GM18511 (cell line): Measurements from ENCODE around the gene TMCO4.

Experiments
- ATAC-seq: cut with Tn5 transposase; IDR thresholded peaks from one replicate; pipeline ENCODE4 v1.9.1; 2021; ENCODE audit warnings: mild to moderate bottlenecking, moderate library complexity; ENCODE audit not compliant: unreplicated experiment

Gene TMCO4

GRCh38 chr1:19662313-19662712 lies 137.4 kb downstream of the TMCO4 start:
- no peak for ATAC-seq

- no peak for ATAC-seq
Observed at GRCh38 chr1:19661721-19662228, 137.9 kb downstream of the TMCO4 start.

DNA sequence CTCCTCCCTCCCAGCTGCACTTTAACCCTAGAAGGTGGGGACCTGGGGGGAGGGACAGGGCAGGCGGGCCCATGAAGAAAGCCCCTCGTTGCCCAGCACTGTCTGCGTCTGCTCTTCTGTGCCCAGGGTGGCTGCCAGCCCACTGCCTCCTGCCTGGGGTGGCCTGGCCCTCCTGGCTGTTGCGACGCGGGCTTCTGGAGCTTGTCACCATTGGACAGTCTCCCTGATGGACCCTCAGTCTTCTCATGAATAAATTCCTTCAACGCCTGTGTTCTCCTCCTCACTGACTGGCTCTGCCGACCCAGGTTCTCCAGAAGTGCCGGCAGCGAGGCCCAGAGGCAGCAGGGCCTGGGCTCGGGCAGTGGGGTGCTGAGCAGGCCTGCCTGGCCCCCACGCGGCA lies 141.5 kb downstream of the TMCO4 start:
- no peak for ATAC-seq

- no peak for ATAC-seq
Observed at GRCh38 chr1:19657511-19657910, 142.2 kb downstream of the TMCO4 start.

GRCh38 chr1:19656780-19657466 lies 142.8 kb downstream of the TMCO4 start:
- no peak for ATAC-seq

DNA sequence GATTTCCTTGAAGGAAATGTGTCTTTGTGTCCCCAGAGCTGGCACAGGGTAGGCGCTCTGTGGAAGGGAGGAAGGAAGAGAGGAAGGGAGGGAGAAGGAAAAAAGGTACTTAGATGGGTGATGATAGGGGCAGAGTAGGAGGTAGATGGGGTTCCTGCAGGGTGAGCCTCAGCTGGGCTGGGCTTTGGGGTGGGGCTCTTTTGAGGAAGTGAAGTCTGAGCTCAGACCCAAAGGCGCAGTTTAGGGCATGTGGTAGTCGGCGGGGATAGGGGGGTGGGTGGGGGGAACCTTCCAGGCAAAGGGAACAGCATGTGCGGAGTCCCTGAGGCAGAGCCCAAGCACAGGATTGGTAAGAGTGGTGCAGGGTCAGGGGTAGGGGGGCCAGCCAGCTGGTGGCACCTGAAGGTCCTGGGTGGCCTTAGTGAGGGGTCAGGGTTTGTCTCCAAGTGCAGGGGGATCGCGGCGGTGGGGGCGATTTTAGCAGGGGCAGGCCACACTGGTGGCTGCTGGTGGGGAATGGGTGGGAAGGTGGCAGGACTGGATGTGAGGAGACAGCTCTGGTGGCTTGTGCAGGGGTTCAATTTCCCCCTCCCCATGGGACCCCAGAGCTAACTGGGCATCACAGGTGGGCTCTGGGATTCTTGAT lies 143.5 kb downstream of the TMCO4 start:
- no peak for ATAC-seq

DNA sequence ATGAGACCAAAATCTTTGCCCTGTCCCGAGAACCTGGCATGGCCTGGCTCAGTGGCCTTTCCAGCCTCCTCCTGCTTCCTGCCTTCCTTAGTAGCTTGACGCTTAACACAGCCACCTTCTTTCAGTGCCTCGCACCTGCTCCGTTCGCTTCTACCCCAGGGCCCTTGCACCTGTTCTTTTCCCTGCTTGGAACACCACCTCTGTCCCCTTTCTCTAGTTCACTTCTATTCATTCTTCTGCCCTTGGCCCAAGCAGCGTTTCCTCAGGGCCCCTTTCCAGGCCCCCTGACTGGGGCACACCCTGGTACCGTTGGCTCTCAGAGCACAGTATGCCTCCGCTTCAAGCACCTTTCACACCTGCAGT lies 144.0 kb downstream of the TMCO4 start:
- ATAC-seq = no peak

GRCh38 chr1:19654886-19655717 lies 144.6 kb downstream of the TMCO4 start:
- ATAC-seq = no peak

DNA sequence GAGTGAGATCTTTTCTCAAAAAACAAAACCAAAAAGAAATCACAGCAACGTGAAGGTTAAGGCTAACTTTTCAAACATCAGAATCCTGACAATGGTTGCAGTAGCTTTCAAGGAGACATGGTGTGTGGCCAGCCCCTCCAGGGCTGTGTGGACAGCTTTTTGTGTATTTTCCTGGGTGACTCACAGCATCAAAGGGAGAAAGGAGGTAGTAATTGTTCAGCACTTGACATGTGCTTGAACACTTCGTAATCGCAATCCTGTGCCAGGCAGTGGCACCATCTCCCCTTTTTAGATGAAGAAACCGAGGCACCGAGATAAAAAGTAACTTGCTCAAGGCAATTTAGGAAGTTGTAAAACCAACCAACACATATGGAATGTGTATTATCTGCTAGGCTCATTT lies 145.3 kb downstream of the TMCO4 start:
- no peak for ATAC-seq

GRCh38 chr1:19651141-19651737 lies 148.5 kb downstream of the TMCO4 start:
- no peak for ATAC-seq

DNA sequence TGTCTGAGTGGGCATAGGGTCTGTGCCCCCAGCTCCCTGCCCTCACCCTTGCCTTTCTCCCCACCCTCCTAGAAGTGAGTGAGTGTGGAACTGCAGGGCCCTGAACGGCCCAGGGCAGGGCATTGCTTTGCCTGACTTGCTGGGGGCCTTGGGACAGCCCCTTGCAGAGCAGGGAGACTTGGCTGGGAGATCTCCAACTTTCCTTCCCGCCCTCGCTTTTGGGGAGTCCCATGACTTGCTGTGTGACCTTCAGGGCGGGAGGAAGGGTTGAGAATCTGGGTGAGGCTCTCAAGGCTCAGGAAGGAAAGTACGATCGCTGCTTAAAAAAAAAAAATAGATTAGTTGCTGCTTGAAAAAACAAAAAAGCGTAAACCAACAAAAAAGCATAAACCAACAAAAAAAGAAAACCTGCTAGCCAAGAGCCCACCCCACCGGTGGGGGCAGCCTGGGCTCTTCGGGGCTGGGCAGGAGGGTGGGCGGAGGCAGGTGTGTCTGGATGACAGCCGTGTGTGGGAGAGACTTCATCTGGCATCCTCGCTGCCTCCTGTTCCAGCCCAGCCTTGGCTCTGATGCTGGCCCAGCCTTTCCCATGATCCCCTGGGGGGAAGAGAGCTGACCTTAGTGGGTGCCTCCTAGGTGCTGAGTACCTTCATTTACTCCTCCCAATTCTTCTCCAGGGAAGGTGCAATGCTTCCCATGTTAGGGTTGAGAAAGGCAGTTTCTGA lies 149.1 kb downstream of the TMCO4 start:
- ATAC-seq = no peak

- no peak for ATAC-seq
Observed at GRCh38 chr1:19648689-19649088, 151.0 kb downstream of the TMCO4 start.

DNA sequence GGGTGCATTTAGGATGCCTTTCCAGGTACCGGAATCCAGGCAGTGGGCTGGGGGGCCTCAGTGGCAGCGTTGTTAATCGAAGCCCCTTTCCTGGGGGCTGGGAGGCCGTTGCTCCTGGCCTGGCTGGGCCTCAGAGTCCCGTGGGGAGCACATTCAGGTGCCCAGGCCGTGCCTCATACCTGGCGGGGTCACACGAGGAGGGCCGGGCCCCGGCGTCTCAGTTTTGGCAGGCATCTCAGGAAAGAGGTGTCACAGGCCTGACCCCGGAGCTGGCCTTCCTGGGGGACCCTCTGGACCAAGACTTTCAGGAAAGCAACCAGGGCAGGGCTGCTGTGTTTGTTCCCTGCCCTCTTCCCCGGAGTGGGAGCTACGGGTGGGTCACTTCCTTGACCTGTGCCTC lies 151.5 kb downstream of the TMCO4 start:
- ATAC-seq = no peak

GRCh38 chr1:19647643-19648042 lies 152.1 kb downstream of the TMCO4 start:
- no peak for ATAC-seq

DNA sequence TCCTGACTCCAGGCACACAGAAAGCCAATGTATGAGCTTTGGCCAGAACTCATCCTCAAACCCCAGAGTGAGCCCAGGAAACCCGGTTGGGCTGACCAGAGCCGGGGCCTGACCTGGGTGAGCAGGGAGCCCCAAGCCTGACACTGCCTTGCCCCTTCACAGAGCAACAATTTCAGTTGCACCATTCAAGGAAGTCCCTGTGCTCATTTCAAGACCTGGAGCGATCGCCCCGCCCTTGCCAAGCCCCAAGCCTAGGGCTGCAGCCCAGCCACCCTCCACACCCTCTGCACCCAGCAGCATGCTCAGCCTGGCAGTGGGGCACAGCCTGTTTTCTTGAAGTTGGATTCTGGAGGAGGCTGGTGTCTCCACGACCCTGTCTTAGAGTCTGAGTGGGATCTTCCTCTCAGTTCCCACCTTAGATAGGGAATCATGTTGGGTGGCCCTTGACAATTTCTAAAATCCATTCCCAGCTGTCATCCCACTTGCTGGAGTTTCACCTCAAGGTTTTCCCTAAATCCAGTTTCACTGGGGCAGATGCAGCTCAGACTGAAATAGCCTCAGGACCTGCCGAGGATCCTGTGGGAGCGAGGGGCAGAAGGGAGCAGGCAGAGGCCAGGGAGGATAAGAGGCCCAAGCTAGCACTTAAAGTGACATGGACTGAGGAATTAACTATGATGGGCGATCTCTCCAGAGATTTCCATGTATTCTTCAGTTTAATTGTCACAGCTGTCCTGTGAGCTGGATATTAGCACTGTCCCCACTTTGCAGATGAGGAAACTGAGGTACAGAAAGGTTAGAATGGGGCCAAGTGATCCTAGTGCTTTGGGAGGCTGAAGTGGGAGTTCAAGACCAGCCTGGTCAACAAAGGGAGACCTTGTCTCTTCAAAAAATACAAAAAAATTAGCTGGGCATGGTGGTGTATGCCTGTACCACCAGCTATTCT lies 153.1 kb downstream of the TMCO4 start:
- no peak for ATAC-seq

GRCh38 chr1:19645411-19646251 lies 154.1 kb downstream of the TMCO4 start:
- ATAC-seq = no peak

DNA sequence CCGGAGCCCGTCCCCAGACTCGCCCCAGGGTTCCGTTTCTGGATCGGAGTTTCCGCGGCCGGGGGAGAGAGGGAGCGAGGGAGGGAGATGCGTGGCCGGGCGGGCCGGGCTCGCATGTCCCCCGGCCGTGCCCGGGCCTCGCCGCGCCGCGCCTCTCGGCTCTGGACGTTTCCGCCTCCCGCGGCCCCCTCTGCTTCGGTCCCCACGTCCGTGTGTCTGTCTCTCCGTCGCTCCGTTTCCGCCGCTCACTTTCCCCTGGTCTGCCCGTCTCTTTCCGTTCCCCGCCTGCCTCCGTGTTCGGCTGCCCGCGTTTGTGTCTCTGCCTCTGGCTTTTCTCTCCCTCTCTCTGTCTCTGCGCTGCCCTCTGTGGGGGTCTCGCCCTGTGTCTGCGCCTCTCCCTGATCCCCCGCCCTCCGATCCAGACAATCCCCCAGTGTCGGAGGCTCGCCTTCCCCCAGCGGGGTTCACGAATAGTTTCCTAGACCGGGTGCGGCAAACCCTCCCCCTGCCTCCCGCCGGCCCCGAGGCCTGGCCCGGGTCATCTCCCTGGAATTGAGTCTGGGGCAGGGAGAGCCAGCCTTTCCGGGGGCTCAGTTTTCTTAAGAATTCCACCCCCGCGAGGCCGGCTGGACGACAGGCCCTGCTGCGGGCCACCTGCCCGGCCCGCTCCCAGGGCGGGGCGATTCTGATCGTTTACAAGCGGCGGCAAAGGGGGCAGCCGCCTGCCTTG lies 154.9 kb downstream of the TMCO4 start:
- ATAC-seq = no peak

DNA sequence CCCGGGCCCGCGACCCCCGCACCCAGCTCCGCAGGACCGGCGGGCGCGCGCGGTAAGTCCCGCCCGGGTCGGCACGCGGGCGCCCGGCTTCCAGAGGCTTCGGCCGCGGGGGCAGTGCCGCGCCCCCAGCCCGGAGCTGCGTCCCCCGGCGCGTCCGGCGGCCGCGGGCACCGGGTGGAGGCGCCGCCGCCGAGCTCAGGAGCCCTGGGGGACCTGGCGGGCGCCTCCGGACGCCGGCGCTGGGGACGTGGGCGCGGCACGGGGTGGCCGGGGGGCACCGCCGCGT lies 155.4 kb downstream of the TMCO4 start:
- ATAC-seq = no peak
